ENCODE data around the gene GSC.
"Not testable (repeated sequence)": the region's sequence is repeated elsewhere in the genome, so short reads cannot be mapped to it uniquely, and the experiment has no call there.

The GSC gene

DNA sequence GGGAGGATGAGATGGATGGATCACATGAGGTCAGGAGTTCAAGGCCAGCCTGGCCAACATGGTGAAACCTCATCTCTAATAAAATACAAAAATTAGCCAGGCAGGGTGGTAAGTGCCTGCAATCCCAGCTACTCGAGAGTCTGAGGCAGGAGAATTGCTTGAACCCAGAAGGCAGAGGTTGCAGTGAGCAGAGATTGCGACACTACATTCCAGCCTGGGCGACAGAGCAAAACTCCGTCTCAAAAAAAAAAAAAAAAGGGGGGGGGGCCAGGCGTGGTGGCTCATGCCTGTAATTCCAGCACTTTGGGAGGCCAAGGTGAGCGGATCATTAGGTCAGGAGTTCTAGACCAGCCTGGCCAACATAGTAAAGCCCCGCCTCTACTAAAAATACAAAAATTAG lies 22.8 kb downstream of the GSC start:
- not testable (repeated sequence) for DNase-seq (ENCODE audit: low read depth in 1 of 2, low spot score in 1 of 2)

DNA sequence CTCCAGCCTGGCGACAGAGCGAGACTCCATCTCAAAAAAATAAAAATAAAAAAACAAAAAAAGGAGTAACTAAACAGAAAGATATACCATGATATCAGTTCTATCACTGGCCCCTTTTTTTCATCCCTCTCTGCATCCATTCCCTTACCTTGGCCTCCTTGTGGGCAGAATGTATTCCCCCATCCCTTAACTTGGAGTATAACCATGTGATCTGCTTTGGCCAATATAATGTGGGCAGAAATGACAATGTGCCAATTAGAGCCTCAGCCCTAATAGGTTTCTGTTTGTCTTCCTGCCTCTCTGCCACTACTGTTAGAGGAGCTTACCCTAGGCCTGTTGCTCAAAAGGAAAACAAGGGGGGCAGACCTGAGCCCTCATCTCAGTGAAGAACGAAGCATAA lies 23.8 kb downstream of the GSC start:
- DNase-seq (ENCODE audit: low read depth in 1 of 2, low spot score in 1 of 2): no peak

DNA sequence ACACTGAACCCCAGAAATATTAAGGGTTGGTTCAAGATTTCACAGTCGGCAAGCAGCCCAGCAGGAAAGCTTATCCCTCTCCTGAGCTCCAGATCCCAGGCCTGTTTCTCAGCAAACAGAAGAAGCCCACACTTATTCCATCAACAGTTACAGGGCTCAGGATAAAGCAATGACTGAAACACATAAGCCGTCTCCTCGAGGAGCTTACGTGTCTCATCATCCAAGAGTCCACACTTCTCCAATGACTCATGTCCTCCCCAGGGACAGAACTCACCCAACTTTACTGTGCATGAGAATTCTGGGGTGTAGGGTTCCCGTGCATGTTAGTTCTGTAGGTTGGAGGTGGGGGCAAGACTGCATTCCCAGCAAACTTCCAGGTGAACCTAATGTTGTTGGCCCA lies 31.2 kb downstream of the GSC start:
- no peak for DNase-seq (ENCODE audit: low read depth in 1 of 2, low spot score in 1 of 2)

DNA sequence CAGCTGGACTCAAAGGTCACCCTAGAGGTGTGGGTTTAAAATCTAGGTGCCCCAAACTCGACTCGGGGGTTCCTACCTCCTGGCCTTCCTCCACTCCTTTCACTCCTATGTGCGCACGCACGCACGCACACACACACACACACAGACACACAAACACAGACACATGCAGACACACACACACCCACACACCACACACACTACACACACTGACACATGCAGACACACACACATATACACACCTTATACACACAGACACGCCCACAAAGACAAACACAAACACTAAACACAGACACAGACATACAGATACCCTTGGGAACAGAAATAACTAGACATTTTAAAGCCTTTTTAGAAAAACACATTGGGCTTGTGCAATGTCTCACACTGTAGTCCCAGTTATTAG lies 31.8 kb downstream of the GSC start:
- no peak for DNase-seq (ENCODE audit: low read depth in 1 of 2, low spot score in 1 of 2)

DNA sequence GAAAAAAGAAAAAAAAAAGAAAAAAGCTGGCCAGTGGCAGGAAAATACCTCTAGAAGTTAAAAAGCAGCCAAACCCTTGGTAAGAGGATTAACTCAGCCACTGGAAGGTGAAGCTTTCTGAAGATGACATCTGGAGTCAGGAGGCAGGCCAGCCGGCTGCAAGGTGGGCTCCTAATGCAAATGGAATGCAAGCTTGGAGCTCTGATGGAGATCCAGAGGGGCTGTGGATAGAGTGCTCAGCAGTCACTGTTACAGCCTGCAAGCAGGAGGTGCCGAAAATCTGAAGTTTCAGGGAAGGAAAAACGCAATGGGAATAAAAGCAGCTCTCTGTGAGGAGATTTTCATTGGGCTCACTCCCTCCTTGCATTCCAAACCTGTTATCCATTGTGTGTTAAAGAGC lies 41.0 kb downstream of the GSC start:
- DNase-seq (ENCODE audit: low read depth in 1 of 2, low spot score in 1 of 2): no peak

DNA sequence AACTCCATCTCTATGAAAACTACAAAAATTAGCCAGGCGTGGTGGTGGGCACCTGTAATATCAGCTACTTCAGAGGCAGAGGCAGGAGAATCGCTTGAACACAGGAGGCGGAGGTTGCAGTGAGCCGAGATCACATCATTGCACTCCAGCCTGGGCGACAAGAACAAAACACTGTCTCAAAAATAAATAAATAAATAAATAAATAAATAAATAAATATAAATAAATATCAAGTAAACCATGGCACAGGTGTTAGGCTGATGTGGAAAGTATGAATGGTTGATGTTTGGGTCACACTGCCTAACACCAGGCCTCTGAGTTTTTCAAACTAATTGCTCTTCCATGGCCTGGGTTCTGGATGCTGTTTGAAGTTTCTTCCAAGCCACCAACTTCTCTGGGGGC lies 41.5 kb downstream of the GSC start:
- DNase-seq (ENCODE audit: low read depth in 1 of 2, low spot score in 1 of 2): not testable (repeated sequence)

DNA sequence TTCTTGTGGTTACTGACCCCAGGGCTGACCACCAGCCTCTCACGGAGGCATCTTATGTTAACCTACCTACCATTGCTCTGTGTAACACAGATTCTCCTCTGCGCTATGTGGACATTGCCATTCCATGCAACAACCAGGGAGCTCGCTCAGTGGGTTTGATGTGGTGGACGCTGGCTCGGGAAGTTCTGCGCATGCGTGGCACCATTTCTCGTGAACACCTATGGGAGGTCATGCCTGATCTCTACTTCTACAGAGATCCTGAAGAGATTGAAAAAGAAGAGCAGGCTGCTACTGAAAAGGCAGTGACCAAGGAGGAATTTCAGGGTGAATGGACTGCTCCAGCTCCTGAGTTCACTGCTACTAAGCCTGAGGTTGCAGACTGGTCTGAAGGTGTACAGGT lies 43.3 kb downstream of the GSC start:
- DNase-seq (ENCODE audit: low read depth in 1 of 2, low spot score in 1 of 2): not testable (repeated sequence)

DNA sequence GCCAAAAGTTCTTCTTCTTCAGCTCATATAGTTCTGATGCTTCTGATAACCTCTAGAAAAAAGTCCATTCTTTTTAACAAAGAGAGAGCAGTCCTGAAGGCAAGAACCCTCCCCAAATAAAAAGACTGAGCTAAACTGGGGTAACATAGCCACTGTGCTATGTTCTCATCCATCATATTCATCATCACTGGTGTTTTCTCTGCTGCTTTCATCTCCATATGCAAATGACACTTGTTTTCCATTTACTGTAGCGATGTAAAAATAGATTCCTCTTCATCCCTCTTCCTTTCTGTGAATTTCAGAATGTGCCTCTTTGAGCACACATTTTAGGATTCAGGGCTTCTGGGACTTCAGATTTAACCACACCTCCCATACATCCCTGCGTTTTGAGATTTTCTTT lies 44.9 kb downstream of the GSC start:
- no peak for DNase-seq (ENCODE audit: low read depth in 1 of 2, low spot score in 1 of 2)

DNA sequence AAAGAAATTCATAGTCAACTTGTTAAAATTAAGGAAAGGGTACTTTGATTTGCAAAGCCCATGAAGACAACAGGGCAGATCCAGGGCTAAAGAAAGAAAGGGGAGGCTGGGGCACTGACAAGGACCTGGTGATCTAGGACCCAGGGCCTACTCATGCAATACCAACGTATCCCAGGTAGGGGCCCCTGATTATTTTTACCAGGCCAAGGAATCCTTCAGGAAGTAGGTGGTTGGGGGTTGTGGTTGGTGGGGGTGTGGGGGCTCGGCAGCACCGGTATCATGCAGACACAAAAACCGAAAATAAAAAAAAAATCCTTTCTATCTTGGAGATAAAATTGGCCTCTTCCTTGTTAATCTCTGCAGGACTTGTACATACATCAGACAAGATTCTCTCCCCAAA lies 47.5 kb downstream of the GSC start:
- DNase-seq (ENCODE audit: low read depth in 1 of 2, low spot score in 1 of 2): no peak
